ENCODE data around the gene OR2A7.
"Not testable (repeated sequence)": the region's sequence is repeated elsewhere in the genome, so short reads cannot be mapped to it uniquely, and the experiment has no call there.

The OR2A7 gene
- long read RNA-seq, donor 1 = 0 reads
- long read RNA-seq, donor 2 = 0 reads
- long read RNA-seq, donor 3 = 0 reads
- long read RNA-seq, donor 4, partial matches to known transcripts = 0 of 1 reads
- long read RNA-seq, donor 4, other reads (novel, unspliced or antisense) = 0 of 1 reads
- long read RNA-seq, donor 5, partial matches to known transcripts = 0 of 3 reads
- long read RNA-seq, donor 5, other reads (novel, unspliced or antisense) = 0 of 3 reads
- long read RNA-seq, donor 6, partial matches to known transcripts = 0 of 1 reads
- long read RNA-seq, donor 6, other reads (novel, unspliced or antisense) = 0 of 1 reads
- long read RNA-seq, donor 7, transcript OR2A7-201 (1 exons, 1,116 nt) = major isoform, 9 of 9 reads
- long read RNA-seq, donor 7, partial matches to known transcripts = 0 of 9 reads
- long read RNA-seq, donor 7, other reads (novel, unspliced or antisense) = 0 of 9 reads
- long read RNA-seq, donor 8, partial matches to known transcripts = 0 of 1 reads
- long read RNA-seq, donor 8, other reads (novel, unspliced or antisense) = 0 of 1 reads

- not testable (repeated sequence) for DNase-seq
Measured at GRCh38 chr7:144264692-144265091, at the start of gene OR2A7. Gene OR2A7, minus strand, starts transcription at chr7:144264792. Its CDS starts 5,164 bp downstream, at chr7:144259628.

GRCh38 chr7:144311872-144312469 lies 47.4 kb upstream of the OR2A7 start, which contains the start of gene OR2A1:
Gene OR2A1, plus strand, starts transcription at chr7:144312419. Its CDS starts 5,706 bp downstream, at chr7:144318125.
- DNase-seq = not testable (repeated sequence)

GRCh38 chr7:144311218-144311617 lies 46.6 kb upstream of the OR2A7 start:
- DNase-seq = not testable (repeated sequence)

GRCh38 chr7:144309702-144310101 lies 45.1 kb upstream of the OR2A7 start:
- DNase-seq = not testable (repeated sequence)

GRCh38 chr7:144305156-144305555 lies 40.6 kb upstream of the OR2A7 start:
- not testable (repeated sequence) for DNase-seq

- not testable (repeated sequence) for DNase-seq
Measured at GRCh38 chr7:144303607-144304006, 39.0 kb upstream of the OR2A7 start.

GRCh38 chr7:144302578-144303303 lies 38.1 kb upstream of the OR2A7 start:
- DNase-seq = not testable (repeated sequence)

GRCh38 chr7:144293794-144294499 lies 29.4 kb upstream of the OR2A7 start:
- not testable (repeated sequence) for DNase-seq

- not testable (repeated sequence) for DNase-seq
Measured at GRCh38 chr7:144292384-144293161, 28.0 kb upstream of the OR2A7 start.

GRCh38 chr7:144291607-144292006 lies 27.0 kb upstream of the OR2A7 start:
- not testable (repeated sequence) for DNase-seq

- not testable (repeated sequence) for DNase-seq
Measured at GRCh38 chr7:144287171-144287784, 22.7 kb upstream of the OR2A7 start.

- DNase-seq = not testable (repeated sequence)
Measured at GRCh38 chr7:144283716-144284115, 19.1 kb upstream of the OR2A7 start.

GRCh38 chr7:144282490-144282889 lies 17.9 kb upstream of the OR2A7 start:
- not testable (repeated sequence) for DNase-seq

- DNase-seq = not testable (repeated sequence)
Measured at GRCh38 chr7:144281981-144282380, 17.4 kb upstream of the OR2A7 start.

- DNase-seq = not testable (repeated sequence)
Measured at GRCh38 chr7:144280010-144280409, 15.4 kb upstream of the OR2A7 start.

- DNase-seq = not testable (repeated sequence)
Measured at GRCh38 chr7:144275281-144275680, 10.7 kb upstream of the OR2A7 start.

- not testable (repeated sequence) for DNase-seq
Measured at GRCh38 chr7:144269188-144269587, 4.6 kb upstream of the OR2A7 start, which contains the start of gene CTAGE8. Gene CTAGE8, minus strand, starts transcription at chr7:144269288. Its CDS starts 38 bp downstream, at chr7:144269250.

GRCh38 chr7:144262128-144262527 lies 2.5 kb downstream of the OR2A7 start:
- DNase-seq = not testable (repeated sequence)

- not testable (repeated sequence) for DNase-seq
Measured at GRCh38 chr7:144259067-144259466, 5.5 kb downstream of the OR2A7 start.

- no peak for DNase-seq
Measured at GRCh38 chr7:144256112-144256511, 8.5 kb downstream of the OR2A7 start.
